Bronchial epithelial cell (primary cell): ENCODE measurements around the gene IP6K3. TPM values are rescaled to one million over a fixed set of nuclear protein-coding genes. Genes with fewer than 3 reads are reported as not detected.

ENCODE experiments used
- DNase-seq: peaks from one replicate; pipeline ENCODE4 v3.0.0-alpha.2; 2010; ENCODE audit warnings: low read depth
- FAIRE-seq: peaks from 2 replicates; lab custom pipeline; 2011; peaks lifted over from hg19 to GRCh38; lab: Jason Lieb, UNC
- H3K27me3 ChIP-seq: 2 replicates; pipeline ENCODE4 v1.5.1; 2011; ENCODE audit warnings: low read length; ENCODE audit not compliant: control insufficient read depth, insufficient read depth
- H3K36me3 ChIP-seq: 2 replicates; pipeline ENCODE4 v1.5.1; 2011; ENCODE audit warnings: low read length; ENCODE audit not compliant: control insufficient read depth, insufficient read depth
- H3K4me3 ChIP-seq: 2 replicates; pipeline ENCODE4 v1.5.1; 2011; ENCODE audit warnings: mild to moderate bottlenecking, low read depth, low read length, control low read depth
- CTCF ChIP-seq: IDR thresholded peaks from 2 replicates; pipeline ENCODE4 v1.5.1; 2011; ENCODE audit warnings: mild to moderate bottlenecking, moderate library complexity, low read length, control low read depth, inconsistent platforms; ENCODE audit not compliant: insufficient read depth, severe bottlenecking
- total RNA-seq: library from RNA; depleted of rRNA; stranded (reverse); fragments of >200 nt; gene quantifications from 2 replicates; pipeline ENCODE4 v1.2.1, GENCODE V29; 2014

Gene IP6K3
- total RNA-seq, 1 donor from 2014 or later = under 0.01 TPM

DNA sequence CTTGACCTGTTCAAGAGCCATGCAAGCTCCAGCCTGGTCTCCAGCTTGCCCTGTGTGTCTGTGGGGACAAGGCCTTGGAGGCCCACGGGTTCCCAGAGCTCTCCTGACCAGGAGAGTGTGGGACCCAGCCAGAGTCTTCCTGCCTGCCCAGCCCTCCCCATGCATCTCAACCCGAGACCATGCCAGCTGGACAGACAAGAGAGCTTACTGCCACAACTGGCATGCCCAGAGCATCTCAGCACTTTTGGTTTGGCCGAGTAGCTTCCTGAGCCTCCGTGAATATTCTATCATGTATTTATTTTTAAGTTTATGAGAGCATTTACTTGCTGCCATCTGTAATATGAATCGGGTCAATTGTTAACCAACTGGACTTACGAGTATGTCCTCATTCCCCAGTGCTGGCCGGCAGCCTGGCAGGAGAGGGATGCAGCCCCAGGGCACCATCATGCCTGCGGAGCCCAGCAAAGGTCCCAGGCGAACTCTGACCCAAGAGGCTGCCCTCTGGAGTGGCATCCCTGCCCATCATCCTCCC is 14.9 kb downstream of the IP6K3 start:
- DNase-seq (no peak), FAIRE-seq (no peak)
- H3K4me3 ChIP-seq = no peak overlapping the region
- TF ChIP-seq CTCF = no peak
- H3K27me3 ChIP-seq = peaks cover 2% of the 10 kb centered on the region
- H3K36me3 ChIP-seq = no peaks in the 10 kb centered on the region

DNA sequence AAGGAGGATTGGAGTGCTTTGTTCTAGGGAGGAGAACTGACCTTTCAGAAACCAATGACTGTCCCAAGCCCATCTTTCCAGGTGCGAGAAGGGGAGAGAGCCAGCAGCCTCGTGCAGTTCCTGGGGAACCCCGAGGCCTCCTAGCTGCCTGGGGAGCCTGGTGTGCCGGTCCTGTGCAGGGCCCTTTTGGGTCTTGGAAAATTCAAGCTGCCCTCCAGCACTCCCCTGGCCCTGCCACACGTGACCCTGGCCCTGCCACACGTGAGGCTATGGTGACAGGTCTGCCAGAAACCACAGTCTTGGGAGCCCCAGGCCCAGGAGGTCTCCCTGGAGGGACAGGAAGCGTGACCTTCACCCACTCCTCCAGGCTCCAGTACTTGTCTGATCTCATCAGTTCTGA is 15.7 kb downstream of the IP6K3 start:
- TF ChIP-seq CTCF = no peak
- Histone ChIP-seq H3K27me3 (peaks cover 2% of the 10 kb centered on the region), H3K36me3 (no peaks in the 10 kb centered on the region), H3K4me3 (no peak overlapping the region)
- no peak for FAIRE-seq
- no peak for DNase-seq

- H3K4me3 ChIP-seq = no peak overlapping the region
- TF ChIP-seq CTCF = no peak
- no peaks in the 10 kb centered on the region for H3K36me3 ChIP-seq
- peaks cover 2% of the 10 kb centered on the region for H3K27me3 ChIP-seq
- FAIRE-seq = no peak
- DNase-seq = no peak
Observed at GRCh38 chr6:33730611-33731010, 16.1 kb downstream of the IP6K3 start.

GRCh38 chr6:33729059-33729458 is 17.6 kb downstream of the IP6K3 start:
- FAIRE-seq (no peak), DNase-seq (no peak)
- Histone ChIP-seq H3K4me3 (no peak overlapping the region), H3K36me3 (no peaks in the 10 kb centered on the region), H3K27me3 (peaks cover 2% of the 10 kb centered on the region)
- TF ChIP-seq CTCF = no peak

- FAIRE-seq = no peak
- H3K27me3 ChIP-seq = peaks cover 5% of the 10 kb centered on the region
Observed at GRCh38 chr6:33728438-33728837, 18.3 kb downstream of the IP6K3 start.

More at GRCh38 chr6:33728438-33728837, 18.3 kb downstream of the IP6K3 start:
- DNase-seq = no peak
- Histone ChIP-seq H3K36me3 (no peaks in the 10 kb centered on the region), H3K4me3 (no peak overlapping the region)
- no peak for TF ChIP-seq CTCF
